Thyroid gland (tissue), 4 donors: ENCODE measurements around the gene MYO5A.

Source experiments
- POLR2A ChIP-seq, 2 donors: fragments of 450-650 bp; IDR thresholded peaks; one replicate each; pipeline ENCODE4 v1.6.1; 2017; ENCODE audit warnings: antibody characterized with exemption in 2 of 2, mild to moderate bottlenecking in 2 of 2, moderate library complexity in 1 of 2
- TF ChIP-seq, protein P1 (sequence below), 6 experiments: fragments of 200-600 bp in 3 of 6; fragments of 450-650 bp in 3 of 6; sonication (generic) in 3 of 6; IDR thresholded peaks; one replicate each; pipeline ENCODE4 v1.5.1; 2016 to 2019; ENCODE audit warnings: antibody characterized with exemption in 6 of 6, mild to moderate bottlenecking in 2 of 6, inconsistent platforms in 1 of 6, moderate library complexity in 1 of 6

DNA sequence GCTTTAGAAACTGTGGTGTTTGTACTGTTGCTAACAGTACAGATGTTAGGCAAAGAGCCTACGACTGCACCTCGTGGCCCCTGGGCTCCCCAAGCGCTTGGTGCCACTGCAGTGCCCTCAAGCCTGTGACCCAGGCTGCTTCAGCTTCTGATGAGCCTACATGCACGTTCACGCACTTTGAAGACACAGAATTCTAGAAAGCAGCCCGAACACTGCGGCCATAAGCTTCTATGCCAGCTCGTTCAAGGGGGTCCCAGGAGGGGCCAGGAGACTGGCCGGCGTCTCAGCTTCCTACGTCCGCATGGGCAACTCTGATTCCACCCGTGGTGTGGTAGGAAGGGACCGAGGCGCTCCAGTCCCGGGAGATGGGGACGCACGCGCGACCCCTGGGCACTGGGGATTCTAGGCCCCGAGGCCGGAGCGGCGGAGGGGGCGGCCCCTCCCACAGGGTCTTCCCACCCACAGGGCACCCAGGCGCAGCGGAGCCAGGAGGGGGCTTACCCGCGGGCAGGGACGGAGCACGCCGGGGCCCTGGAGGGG is 233.7 kb downstream of the MYO5A start:
- TF ChIP-seq, protein P1, sequence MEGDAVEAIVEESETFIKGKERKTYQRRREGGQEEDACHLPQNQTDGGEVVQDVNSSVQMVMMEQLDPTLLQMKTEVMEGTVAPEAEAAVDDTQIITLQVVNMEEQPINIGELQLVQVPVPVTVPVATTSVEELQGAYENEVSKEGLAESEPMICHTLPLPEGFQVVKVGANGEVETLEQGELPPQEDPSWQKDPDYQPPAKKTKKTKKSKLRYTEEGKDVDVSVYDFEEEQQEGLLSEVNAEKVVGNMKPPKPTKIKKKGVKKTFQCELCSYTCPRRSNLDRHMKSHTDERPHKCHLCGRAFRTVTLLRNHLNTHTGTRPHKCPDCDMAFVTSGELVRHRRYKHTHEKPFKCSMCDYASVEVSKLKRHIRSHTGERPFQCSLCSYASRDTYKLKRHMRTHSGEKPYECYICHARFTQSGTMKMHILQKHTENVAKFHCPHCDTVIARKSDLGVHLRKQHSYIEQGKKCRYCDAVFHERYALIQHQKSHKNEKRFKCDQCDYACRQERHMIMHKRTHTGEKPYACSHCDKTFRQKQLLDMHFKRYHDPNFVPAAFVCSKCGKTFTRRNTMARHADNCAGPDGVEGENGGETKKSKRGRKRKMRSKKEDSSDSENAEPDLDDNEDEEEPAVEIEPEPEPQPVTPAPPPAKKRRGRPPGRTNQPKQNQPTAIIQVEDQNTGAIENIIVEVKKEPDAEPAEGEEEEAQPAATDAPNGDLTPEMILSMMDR (IDR thresholded peaks at IDR 0.05), result no peak
- TF ChIP-seq POLR2A (IDR thresholded peaks at IDR 0.05), result no peak
